Upper lobe of right lung (tissue), 1 donor: ENCODE results near the gene PPFIA1. TPM values are rescaled to one million over a fixed set of nuclear protein-coding genes. Genes with fewer than 3 reads are reported as not detected.

Experiments
- ATAC-seq: fragments of 200-7000 bp; cut with Tn5 transposase; one replicate; pipeline ENCODE4 v1.9.1; 2020; ENCODE audit warnings: mild to moderate bottlenecking, moderate library complexity
- DNase-seq: peaks from one replicate; pipeline ENCODE4 v3.0.0-alpha.2; 2020
- H3K27ac ChIP-seq: fragments of 200-600 bp; one replicate; pipeline ENCODE4 v1.8.0; 2022
- H3K27me3 ChIP-seq: fragments of 200-600 bp; one replicate; pipeline ENCODE4 v1.8.0; 2022; ENCODE audit warnings: mild to moderate bottlenecking
- H3K36me3 ChIP-seq: fragments of 200-600 bp; one replicate; pipeline ENCODE4 v1.8.0; 2022
- H3K4me1 ChIP-seq: fragments of 200-600 bp; one replicate; pipeline ENCODE4 v1.8.0; 2022
- H3K4me3 ChIP-seq: fragments of 200-600 bp; one replicate; pipeline ENCODE4 v1.8.0; 2022; ENCODE audit warnings: mild to moderate bottlenecking
- H3K9me3 ChIP-seq: fragments of 200-600 bp; one replicate; pipeline ENCODE4 v1.8.0; 2022
- CTCF ChIP-seq: fragments of 200-600 bp; IDR thresholded peaks from one replicate; pipeline ENCODE4 v1.8.0; 2022; ENCODE audit warnings: antibody characterized with exemption
- intact Hi-C: fragments of 100-400 bp; cut with DNase I; formaldehyde crosslinking; loops from one replicate; pipeline ENCODE4 v1.11.0; 2022
- total RNA-seq: library from RNA; stranded (reverse); fragmentation: NEBNext Ultra II Directional; extraction: Animal tissue kit (Norgen Biotek cat#: 25700); gene quantifications from one replicate; pipeline ENCODE4 v1.2.1, GENCODE V29; 2021
- donor health status: DM: no; HTN: yes; CAD: no; lungs with severe emphysema.

The PPFIA1 gene
- total RNA-seq, 1 donor from 2014 or later = 73.3 TPM

GRCh38 chr11:70341881-70342429 is 71.5 kb downstream of the PPFIA1 start:
- no peak for DNase-seq
- no peaks in the 10 kb centered on the region for H3K27me3 ChIP-seq
- H3K9me3 ChIP-seq = no peaks in the 10 kb centered on the region
- peak; percentile 12 for ATAC-seq
- no peak overlapping the region for H3K4me3 ChIP-seq
- peaks cover 82% of the 10 kb centered on the region for H3K36me3 ChIP-seq
- no peak overlapping the region for H3K27ac ChIP-seq
- TF ChIP-seq CTCF = no peak
- no peaks in the 10 kb centered on the region for H3K4me1 ChIP-seq
- intact Hi-C loops = no loop called here

GRCh38 chr11:70343636-70344035 is 73.1 kb downstream of the PPFIA1 start:
- Histone ChIP-seq H3K4me3 (no peak overlapping the region), H3K36me3 (peaks cover 82% of the 10 kb centered on the region), H3K4me1 (no peaks in the 10 kb centered on the region), H3K27ac (no peak overlapping the region), H3K9me3 (no peaks in the 10 kb centered on the region), H3K27me3 (no peaks in the 10 kb centered on the region)
- no peak for ATAC-seq
- TF ChIP-seq CTCF = no peak
- intact Hi-C loops = no loop called here
- no peak for DNase-seq

- Histone ChIP-seq H3K4me1 (no peaks in the 10 kb centered on the region), H3K36me3 (peaks cover 66% of the 10 kb centered on the region), H3K27ac (no peak overlapping the region), H3K9me3 (no peaks in the 10 kb centered on the region), H3K27me3 (no peaks in the 10 kb centered on the region), H3K4me3 (no peak overlapping the region)
- ATAC-seq (no peak), DNase-seq (no peak)
- no peak for TF ChIP-seq CTCF
- intact Hi-C loops = no loop called here
Measured at GRCh38 chr11:70348191-70348590, 77.7 kb downstream of the PPFIA1 start.

- Histone ChIP-seq H3K4me1 (no peaks in the 10 kb centered on the region), H3K27me3 (no peaks in the 10 kb centered on the region), H3K9me3 (no peaks in the 10 kb centered on the region), H3K27ac (no peak overlapping the region), H3K4me3 (no peak overlapping the region), H3K36me3 (peaks cover 63% of the 10 kb centered on the region)
- TF ChIP-seq CTCF = no peak
- intact Hi-C loops = no loop called here
- no peak for ATAC-seq
- DNase-seq = no peak
Measured at GRCh38 chr11:70348608-70349007, 78.1 kb downstream of the PPFIA1 start.

GRCh38 chr11:70351646-70352045 is 81.2 kb downstream of the PPFIA1 start:
- peaks cover 67% of the 10 kb centered on the region for H3K36me3 ChIP-seq
- ATAC-seq (peak; percentile 62), DNase-seq (no peak)
- intact Hi-C loops = no loop called here
- no peak overlapping the region for H3K27ac ChIP-seq
- no peaks in the 10 kb centered on the region for H3K27me3 ChIP-seq
- no peaks in the 10 kb centered on the region for H3K4me1 ChIP-seq
- no peak overlapping the region for H3K4me3 ChIP-seq
- no peak for TF ChIP-seq CTCF
- no peaks in the 10 kb centered on the region for H3K9me3 ChIP-seq

- Histone ChIP-seq H3K27me3 (no peaks in the 10 kb centered on the region), H3K9me3 (no peaks in the 10 kb centered on the region), H3K4me3 (no peak overlapping the region), H3K27ac (no peak overlapping the region), H3K36me3 (peaks cover 67% of the 10 kb centered on the region), H3K4me1 (no peaks in the 10 kb centered on the region)
- DNase-seq (no peak), ATAC-seq (no peak)
- no peak for TF ChIP-seq CTCF
- intact Hi-C loops = no loop called here
Measured at GRCh38 chr11:70352100-70352499, 81.6 kb downstream of the PPFIA1 start.
